HG02571 (cell line): ENCODE results near the gene PIAS4.

Experiments used
- ATAC-seq: cut with Tn5 transposase; IDR thresholded peaks from one replicate; pipeline ENCODE4 v1.9.1; 2021; ENCODE audit warnings: mild to moderate bottlenecking, moderate library complexity; ENCODE audit not compliant: unreplicated experiment

PIAS4 gene

DNA sequence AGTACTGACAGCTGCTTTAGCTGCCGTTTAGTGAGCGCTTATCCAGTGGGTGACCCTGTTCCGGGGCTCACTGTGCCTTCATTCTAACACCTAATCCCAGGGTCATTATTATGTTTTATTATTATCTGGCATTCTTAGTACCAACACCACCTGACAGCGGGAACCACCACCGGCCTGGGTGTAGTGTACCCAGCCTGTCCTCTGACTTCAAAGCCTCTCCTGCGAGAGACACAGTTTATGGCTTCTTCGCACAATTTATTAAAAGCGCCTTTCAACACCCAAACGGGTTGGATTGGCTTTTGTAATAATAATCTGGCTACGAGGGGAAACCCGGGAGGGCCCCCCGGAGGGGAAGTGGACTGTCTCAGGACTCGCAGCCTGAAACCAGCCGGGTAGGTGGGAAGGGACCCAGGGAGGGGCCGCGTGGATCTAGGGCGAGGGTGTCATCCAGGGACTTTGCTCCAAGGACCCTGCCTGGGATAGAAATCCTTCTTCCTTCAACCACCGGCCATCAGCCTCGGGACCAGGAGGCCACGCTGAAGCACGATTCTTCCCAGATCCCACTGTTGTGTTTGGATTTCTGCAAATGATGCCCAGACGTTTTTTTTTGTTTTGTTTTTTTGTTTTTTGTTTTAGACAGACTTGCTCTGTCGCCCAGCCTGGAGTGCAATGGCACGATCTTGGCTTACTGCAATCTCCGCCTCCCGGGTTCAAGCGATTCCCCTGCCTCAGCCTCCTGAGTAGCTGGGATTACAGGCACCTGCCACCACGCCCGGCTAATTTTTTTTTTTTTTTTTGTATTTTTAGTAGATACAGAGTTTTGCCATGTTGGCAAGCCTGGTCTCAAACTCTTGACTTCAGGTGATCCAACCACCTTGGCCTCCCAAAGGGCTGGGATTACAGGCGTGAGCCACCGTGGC, 60.8 kb downstream of the PIAS4 start:
- no peak for ATAC-seq

DNA sequence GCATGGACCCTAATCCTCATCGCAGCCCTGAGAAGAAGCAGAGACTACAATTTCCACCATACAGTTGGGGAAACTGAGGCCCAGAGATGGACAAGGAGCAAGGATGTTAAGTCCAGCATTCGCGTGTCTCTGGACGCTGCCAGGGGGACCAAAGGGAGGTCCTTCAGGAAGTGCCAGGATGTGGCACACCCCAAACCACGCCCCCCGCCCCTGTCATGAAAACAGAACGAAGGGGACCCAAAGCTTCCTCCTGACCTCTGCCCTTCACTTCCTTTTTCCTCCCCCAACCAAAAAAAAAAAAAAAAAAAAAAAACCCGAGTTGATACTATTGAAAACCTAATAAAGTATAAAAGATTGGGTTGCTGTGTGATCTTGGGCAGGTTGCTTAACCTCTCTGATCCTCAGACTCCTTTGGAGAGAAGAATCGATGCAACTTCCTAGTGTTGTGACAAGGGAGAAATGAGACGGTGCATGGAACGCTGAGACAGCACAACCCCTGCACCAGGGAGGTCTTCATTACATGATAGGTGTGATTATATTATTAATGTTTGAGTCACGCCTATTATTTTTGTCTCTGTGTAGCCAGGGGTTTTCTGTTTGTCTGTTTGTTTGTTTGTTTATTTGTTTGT, 61.9 kb downstream of the PIAS4 start:
- ATAC-seq = no peak

DNA sequence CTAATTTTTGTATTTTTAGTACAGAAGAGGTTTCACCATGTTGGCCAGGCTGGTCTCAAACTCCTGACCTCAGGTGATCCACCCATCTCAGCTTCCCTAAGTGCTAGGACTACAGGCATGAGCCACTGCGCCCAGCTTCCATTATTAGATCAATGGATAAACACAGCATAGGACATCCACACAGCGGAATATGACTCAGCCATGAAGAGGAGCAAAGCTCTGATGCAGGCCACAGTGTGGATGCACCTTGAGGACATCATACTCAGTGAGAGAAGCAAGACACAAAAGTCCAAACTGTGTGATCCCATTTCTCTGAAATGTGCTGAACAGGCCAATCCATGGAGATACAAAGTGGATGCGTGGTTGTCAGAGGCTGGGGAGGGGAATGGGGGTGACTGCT, 64.1 kb downstream of the PIAS4 start:
- ATAC-seq = no peak

DNA sequence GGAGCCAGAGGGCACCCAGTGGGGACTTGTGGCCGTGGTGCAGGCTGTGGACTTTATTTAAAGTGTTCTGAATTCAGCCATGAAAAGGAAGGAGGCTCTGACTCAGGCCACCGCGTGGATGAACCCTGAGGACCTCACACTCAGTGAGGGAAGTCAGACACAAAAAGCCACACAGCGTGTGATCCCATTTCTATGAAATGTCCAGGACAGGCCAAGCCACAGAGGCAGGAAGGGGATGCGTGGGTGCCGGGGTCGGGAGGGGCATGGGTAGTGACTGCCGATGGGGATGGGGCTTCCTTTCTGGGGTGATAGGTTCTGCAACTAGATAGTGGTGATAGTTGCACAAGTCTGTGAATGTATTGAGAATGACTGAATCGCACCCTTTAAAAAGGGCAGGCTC, 67.8 kb downstream of the PIAS4 start:
- no peak for ATAC-seq

DNA sequence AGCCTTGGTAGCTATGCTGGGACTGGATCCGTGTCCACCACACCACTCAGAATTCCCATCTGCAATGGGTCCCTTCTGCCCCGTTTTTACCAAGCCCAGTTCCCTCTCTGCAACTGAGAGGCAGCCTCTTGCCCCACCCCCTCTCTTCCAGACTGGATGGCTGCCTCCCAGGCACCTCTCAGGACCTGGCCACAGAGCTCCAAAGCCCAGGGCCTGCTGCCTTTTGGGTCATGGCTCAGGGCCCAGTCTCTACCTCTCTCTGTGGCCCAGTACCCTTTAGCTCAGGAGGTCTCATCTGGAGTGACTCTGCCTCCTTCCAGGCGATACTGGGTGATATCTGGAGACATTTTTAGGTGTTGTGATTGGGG, 69.5 kb downstream of the PIAS4 start:
- ATAC-seq = no peak

DNA sequence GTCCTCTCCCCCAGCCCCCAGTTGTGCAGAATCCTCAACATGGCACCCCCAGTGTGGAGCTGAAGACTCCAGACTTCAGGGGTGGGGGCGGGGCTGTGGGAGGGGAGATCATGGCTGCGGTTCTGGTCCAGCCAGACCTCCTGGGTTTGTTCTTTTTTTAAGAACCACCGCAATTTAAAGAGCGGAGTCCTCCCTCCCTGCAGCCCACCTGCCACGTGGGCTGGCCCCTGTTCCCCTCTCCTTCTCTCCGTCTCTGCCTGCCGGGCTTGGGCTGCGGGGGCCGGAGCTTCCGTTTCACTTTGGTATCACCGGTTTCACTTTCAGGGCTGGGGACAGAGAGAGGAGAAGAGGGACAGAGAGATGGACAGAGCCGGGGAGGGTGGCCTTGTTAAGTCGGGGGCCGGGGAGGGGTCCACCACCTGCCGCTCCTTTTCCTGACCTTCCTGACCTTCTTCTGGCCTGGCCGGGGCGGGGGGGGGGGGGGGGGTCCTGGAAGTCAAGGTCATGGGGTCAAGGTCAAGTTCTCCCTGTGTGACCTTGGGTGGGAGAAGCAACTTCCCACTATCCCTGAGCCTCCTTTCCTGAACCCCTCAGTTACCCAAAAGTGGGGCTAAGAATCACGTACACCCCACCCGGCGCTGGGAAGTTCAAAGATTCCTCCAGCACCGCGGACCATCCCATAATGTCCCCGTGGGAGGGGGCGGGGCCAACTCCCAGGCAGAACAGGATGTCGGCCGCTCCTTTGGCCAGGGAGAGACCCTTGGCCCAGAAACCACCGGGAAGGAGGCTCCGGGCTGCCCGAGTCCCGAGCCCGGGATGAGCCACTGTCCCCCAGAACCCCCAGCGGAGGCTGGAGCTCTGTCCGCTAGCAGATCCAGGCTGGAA, 70.5 kb downstream of the PIAS4 start:
- no peak for ATAC-seq

DNA sequence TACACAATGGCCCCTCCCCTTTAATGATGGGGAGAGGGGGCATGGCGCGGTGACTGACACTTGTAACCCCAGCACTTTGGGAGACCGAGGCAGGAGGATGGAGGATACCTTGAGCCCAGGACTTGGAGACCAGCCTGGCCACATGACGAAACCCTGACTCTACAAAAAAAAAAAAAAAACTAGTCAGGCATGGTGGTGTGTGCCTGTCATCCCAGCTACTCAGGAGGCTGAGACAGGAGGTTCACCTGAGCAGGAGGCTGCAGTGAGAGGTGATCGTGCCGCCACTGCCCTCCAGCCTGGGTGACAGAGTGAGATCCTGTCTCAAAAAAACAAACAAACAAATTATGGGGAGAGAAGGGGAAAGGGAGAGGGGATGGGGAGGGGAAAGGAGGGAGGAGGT, 72.9 kb downstream of the PIAS4 start:
- no peak for ATAC-seq

DNA sequence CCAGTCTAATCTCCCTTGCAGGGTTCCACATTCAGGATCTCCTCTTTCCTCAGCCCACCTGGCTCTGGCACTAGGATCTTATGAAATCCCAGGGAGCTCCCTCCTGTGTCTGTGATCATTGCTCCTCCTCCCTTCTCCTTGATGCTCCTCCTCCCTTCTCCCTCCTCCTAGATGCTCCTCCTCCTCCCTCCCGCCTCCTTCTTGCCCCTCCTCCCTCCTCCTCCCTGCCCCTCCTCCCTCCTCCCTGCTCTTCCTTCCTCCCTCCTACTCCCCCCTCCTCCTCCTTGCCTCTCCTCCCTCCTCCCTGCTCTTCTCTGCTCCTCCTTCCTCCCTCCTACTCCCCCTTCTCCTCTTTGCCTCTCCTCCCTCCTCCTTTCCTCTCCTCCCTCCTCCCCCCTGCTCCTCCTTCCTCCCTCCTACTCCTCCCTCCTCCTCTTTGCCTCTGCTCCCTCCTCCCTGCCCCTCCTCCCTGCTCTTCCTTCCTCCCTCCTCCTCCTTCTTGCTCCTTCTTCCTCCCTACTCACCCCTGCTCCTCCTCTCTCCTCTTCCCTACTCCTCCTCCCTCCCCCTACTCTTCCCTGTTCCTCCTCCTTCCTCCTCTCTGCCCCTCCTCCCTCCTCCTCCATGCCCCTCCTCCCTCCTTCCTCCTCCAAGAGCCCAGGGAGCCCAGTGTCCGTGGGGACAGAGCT, 74.0 kb downstream of the PIAS4 start:
- no peak for ATAC-seq

DNA sequence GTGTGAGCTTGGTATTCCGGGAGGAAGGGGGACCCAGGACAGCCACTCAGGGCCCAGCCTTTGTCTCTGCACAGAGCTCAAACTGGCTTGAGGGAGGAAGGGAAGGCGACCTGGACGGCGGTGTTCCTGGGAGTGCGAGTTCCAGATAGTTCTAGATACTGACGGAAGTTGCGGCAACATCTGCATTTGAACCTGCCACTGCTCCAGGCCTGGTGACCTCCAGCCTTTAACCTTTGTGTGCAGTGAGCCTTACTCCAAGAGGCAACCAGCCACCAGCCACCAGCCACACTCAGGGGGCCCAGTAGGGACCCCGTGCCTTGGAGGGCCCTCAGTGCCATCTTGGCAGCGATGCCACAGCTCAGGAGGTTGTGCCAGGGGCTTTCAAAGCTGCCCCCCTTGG, 74.6 kb downstream of the PIAS4 start:
- no peak for ATAC-seq

DNA sequence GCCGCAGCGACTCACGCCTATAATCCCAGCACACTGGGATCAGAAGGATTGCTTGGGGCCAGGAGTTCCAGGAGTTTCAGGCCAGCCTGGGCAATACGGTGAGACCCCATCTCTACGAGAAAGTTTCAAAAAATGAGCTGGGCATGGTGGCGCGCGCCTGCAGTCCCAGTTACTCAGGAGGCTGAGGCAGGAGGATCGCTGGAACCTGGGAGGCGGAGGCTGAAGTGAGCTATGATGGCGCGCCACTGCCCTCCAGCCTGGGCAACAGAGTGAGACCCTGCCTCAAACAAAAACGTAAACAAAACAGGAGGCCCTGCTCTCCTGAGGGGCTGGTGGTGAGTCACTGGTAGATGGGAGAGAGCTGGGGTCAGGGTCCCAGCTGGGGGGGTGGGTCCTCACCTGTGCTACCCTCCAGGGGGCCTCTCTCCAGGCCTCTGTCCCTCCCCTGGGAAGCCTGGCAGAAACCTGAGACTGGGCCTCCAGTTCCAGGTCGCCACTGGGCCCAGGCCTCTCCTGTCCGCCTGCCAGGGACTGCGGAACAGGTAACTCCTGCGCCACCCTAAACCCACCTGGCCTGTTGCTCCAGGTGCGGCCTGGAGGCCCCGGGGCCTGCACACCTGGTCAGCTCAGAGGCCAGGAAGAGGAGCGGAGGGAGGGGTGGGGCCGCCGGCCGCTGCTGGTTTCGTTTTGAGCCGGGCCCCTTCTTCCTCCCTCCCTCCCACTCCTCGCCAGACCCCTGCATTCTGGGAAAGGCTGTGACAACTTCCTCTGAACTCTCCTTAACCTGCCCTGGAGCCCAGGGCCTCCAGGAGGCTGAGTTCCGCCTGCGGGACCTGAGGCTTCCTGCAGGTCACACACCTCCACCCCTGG, 76.4 kb downstream of the PIAS4 start:
- ATAC-seq = no peak

DNA sequence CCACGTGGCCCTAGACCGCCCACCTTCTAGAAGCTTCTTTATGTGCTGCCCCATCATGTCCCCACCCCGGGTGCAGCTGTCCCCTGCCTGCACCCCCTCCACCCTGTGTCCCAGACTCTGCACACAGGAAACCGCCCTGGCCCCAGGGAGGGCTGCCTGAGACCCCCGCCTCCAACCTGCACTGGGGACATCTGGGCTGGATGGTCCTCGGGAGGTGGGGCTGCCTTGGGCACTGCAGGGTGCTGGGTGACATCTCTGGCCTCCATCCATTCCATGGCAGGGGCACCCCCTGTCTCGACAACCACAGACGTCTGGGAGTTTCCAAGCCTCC, 77.0 kb downstream of the PIAS4 start:
- no peak for ATAC-seq

DNA sequence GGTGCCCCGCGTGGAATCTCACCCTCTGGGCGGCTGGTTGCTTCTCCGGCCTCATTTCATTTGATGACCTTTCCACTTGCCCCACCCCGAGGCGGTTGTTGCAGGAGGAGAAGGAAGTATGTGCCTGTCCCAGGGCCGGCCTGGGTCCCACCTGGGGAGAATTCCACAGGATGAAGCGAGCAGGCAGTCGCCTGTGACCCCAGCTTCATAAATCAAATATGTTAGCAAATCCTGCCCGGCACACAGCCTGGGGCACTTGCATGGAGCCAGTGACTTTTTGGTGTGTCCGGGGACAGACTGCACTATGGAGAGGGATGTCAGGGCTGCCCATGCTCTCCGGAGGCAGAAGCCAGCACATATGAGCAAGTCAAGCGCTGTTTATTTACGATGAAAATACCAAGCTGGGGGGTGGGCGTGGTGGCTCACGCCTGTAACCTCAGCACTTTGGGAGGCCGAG, 78.9 kb downstream of the PIAS4 start:
- no peak for ATAC-seq

DNA sequence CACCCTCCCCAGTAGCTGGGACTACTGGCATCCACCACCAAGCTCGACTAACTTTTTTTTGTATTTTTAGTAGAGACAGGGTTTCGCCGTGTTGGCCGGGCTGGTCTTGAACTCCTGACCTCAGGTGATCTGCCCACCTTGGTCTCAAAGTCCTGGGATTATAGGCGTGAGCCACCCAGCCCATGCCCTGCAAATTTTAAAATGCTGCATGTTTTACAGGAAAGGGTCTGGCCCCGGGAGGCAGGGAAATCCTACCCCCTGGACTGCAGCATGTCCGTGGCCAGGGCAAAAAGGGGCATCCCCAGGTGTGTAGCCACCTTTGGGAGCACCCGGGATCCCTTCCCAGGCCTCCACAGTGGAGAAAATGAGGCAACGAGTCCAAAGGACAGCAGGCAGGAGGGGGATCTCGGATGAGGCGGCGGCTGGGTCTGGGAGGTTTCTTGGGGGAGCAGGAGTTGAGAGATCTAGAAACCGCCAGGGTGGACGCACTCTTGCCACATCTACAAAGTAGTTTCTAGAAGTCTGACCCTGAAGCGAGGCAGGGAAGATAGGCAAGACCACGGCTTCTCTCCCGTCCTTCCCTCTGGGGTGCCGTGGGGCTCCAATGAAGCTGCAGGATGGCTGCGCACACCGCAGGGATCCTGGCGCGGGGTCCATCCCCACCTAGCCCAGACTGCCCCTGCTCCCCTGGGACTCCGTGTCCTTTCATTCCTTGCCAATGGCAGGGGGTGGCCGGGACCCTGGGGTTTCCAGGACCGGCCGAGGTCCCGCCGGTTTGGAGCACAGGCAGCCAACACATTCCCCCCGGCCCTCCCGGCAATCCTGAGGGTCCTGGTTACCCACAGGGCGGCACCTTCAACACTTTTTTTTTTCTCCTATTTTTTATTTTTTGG, 80.5 kb downstream of the PIAS4 start:
- ATAC-seq = no peak

DNA sequence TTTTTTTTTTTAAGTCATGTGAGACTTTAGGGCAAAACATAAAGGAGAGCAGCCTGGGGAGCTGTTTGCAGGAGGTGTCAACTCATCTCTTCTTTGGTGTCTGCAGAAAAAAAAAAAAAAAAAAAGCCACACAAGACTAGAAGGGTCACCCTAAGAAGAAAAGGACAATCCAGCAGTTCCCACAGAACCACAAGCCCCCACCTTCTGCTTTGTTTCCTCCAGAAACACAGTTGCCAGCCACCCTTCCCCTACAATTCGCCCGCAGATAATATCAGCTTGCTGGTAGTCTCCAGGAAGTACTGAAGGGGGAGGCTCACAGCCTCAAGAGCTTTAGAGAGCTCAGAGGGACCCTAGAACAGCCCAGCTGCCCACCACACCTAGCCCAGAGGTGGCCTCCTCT, 81.4 kb downstream of the PIAS4 start:
- no peak for ATAC-seq
